HG03520 (cell line): ENCODE data around the gene CCNJ.
A peak's percentile ranks its signal among the peaks of the same experiment; 100 is the strongest.
"Not testable (repeated sequence)": the region's sequence is repeated elsewhere in the genome, so short reads cannot be mapped to it uniquely, and the experiment has no call there.

ENCODE experiments used
- ATAC-seq: cut with Tn5 transposase; IDR thresholded peaks from one replicate; pipeline ENCODE4 v1.9.1; 2021; ENCODE audit warnings: mild to moderate bottlenecking, moderate library complexity; ENCODE audit not compliant: unreplicated experiment

The CCNJ gene

GRCh38 chr10:96043033-96043892, at the start of gene CCNJ:
TSS of gene CCNJ (plus strand) at chr10:96043583. CDS start at chr10:96044394, 811 bp downstream.
- ATAC-seq, result peak; percentile 86

GRCh38 chr10:95994376-95994775, 49.0 kb upstream of the CCNJ start:
- not testable (repeated sequence) for ATAC-seq

- no peak for ATAC-seq
Observed at GRCh38 chr10:95998255-95998784, 45.1 kb upstream of the CCNJ start.

DNA sequence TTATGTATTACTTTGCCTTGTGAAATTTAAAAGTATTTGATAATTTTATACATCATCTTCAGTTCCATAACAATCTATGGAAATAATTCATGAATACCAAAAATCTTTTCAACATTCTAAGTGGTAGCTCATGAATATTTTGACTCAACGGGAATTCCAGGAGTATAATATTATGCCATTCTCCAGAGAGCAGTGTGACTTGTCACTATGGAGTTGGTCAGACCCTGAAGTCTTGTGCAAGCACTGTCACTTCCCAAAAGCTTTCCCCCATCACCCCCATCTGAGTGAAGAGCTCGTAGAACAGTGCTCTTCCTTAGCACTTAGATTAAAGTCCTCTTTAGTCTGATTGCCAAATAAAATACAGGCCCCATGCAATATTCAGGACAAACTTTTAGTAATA, 29.4 kb upstream of the CCNJ start:
- no peak for ATAC-seq

GRCh38 chr10:96014473-96015102, 28.8 kb upstream of the CCNJ start:
- ATAC-seq, result no peak

DNA sequence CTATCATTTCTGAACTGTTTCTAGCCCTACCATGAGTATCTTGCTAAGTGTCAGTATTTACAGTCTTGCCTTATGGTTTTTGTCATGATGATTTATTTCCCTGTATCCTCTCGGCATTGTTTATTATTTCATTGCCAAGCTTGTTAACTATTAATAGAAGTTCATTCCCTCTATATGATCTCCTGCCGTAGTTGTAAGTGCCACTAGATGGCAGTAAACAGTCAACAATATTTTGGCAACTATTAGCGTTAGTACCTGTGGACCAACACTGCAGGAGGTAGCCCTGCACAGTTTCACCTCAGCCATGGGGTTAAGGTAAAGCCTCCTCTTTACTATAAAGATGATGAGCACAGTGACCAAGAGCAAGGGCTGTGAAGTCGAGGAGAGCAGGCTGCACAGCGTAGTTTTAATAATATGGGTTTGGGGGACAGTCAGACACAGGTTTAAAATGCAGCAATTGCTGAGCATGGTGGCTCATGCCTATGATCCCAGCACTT, 26.1 kb upstream of the CCNJ start:
- ATAC-seq, result no peak

- no peak for ATAC-seq
Observed at GRCh38 chr10:96021332-96021731, 22.1 kb upstream of the CCNJ start.

- ATAC-seq, result no peak
Observed at GRCh38 chr10:96022739-96023138, 20.6 kb upstream of the CCNJ start.

- no peak for ATAC-seq
Observed at GRCh38 chr10:96023168-96023567, 20.2 kb upstream of the CCNJ start.

GRCh38 chr10:96025566-96025965, 17.8 kb upstream of the CCNJ start:
- no peak for ATAC-seq

DNA sequence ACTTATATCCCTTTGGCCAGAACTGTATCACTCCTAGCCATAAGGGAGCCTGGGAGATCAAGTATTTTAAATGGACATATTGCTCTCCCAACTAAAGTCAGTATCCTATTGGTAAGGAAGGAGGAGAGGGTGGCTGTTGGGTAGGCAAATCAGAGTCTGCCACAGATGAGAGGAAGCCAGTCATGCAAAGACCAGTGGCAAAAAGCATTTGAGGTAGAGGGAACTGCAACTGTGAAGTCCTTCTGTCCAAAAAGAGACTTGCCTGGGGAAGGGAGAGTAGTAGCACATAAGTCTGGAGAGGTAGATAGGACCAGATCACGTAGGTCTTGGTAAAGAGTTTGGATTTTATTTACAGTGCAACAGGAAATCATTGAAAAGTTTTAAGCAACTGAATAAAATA, 8.8 kb upstream of the CCNJ start:
- no peak for ATAC-seq

GRCh38 chr10:96038476-96039387, 4.7 kb upstream of the CCNJ start:
- no peak for ATAC-seq

DNA sequence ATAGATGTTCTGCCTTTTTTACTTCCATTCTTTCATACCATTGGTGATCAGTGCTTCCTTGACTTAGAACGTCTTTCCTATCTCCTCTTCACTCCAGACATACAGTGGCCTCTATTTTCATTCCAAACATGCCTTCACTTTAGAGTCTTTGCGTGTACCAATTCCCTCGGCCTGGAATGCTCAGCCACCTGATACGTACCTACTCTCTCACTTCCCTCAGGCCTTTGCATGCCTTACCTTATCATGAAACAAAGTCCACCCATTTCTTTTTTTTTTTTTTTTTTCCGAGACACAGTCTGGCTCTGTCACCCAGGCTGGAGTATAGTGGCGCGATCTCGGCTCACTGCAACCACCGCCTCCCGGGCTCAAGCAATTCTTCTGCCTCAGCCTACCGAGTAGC, 2.2 kb upstream of the CCNJ start:
- ATAC-seq, result no peak

- ATAC-seq, result peak; percentile 30
Observed at GRCh38 chr10:96043893-96044715, 721 bp downstream of the CCNJ start.

GRCh38 chr10:96044736-96045135, 1.4 kb downstream of the CCNJ start:
- ATAC-seq, result no peak

DNA sequence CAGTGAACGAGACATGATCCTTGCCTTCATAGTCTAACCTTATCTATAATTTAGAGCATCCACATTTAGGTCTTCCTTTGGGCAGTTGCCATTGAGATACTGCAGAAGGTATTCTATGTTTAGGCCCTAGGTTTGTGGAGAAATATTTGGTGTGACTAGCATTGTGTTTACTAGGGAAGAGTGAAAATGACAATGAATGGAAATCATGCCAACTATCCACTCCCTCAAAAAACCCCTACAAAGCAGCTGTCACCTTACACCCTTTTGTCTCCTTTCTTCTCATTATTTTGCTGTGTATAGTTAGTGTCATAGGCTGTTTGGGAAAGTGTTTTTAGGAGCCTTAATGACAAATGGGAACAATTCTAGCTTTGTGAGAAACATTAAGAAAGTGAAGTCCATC, 3.2 kb downstream of the CCNJ start:
- no peak for ATAC-seq

DNA sequence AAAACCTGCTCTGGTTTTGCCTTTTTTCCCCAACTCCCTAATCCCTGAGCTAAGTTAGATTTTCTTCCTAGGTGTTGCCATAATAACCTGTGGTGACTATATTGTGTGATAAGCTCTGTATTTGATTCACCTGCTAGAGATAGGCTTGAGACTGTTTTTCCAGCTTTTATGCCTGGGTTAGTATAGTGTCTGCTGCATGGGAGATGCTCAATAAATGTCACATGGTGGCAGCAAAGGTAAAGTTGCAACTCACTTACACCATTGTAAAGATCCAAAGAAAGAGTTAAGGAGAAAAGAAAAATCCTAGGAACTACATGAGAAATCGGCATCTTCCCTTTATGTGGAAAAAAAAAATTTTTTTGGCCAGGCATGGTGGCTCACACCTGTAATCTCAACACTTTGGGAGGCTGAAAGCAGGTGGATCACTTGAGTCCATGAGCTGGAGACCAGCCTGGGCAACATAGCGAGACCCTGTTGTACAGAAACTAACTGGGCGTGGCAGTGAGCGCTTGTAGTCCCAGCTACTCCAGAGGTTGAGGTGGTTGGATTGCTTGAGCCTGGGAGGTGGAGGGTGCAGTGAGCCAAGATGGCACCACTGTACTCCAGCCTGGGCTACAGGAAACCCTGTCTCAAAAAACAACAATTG, 3.7 kb downstream of the CCNJ start:
- ATAC-seq, result no peak

GRCh38 chr10:96047925-96048324, 4.5 kb downstream of the CCNJ start:
- ATAC-seq, result not testable (repeated sequence)

DNA sequence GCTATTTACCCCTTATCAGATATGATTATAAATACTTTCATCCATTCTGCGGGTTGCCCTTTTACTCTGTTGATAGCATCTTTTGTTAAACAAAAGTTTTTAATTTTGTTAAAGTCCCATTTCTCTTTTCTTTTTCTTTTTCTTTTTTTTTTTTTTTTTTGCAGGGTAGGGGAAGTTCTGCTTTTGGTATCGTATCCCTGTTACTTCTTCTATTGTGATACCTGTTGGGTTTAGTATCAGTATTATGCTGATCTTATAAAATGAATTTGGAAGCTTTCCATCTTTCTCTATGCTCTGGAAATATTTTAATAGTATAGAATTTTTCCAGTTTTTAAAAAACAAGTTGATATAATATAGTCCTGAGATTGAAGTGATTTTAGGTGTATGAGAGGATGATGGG, 6.0 kb downstream of the CCNJ start:
- ATAC-seq, result no peak

- ATAC-seq, result no peak
Observed at GRCh38 chr10:96053985-96054384, 10.6 kb downstream of the CCNJ start.
